CD4-positive, alpha-beta T cell treated with Interleukin-1 beta for 1 hour (primary cell): ENCODE results near the gene APOL1.
"Not testable (repeated sequence)": the region's sequence is repeated elsewhere in the genome, so short reads cannot be mapped to it uniquely, and the experiment has no call there.

ENCODE experiments used
- DNase-seq, 2 donors: peaks; one replicate each; pipeline ENCODE4 v3.0.0-alpha.2; 2020 to 2022

APOL1 gene

GRCh38 chr22:36225333-36225922 lies 27.5 kb upstream of the APOL1 start:
- DNase-seq = no peak

DNA sequence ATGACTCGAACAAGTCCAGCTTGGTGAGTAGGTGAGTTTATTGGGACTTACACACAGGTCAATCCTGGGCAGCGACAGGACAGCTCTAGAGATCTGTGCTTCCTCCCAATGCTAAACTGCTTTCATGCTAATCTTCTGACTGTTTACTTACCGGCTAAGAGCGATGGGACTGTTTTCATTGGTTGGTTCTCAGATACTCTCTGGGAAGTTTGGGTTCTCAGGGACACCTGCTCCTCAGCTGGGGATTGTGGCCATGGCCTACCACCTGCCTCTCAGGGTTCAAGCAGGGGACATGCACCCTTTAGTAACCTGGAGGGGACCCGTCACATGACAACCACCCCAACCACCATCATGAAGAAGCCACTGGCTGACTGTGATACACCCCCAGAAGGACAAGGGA lies 26.7 kb upstream of the APOL1 start:
- no peak for DNase-seq

DNA sequence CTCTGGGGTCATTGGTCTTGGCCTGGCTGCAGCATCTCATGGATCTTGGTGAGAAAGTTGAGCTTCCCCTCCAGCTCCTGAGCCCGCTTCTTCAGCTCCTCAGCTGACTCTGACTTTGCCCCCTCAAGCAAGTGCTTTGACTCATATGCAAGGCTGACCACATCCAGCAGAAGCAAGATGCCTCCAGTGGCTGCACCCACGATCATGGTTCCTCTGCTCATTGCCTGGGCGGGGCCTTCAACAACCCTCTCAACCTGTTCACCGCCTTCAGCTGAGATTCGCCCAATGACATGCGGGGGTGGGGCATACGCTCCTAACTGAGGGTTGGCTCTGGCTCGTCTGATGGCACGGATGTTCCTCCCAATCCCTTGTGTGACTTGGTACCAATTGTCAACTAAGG lies 25.5 kb upstream of the APOL1 start:
- DNase-seq = no peak

GRCh38 chr22:36227806-36228205 lies 25.1 kb upstream of the APOL1 start:
- no peak for DNase-seq

- DNase-seq = not testable (repeated sequence)
These were observed 24.6 kb upstream of the APOL1 start for GRCh38 chr22:36228369-36228768.

- DNase-seq = no peak
These were observed 24.0 kb upstream of the APOL1 start for GRCh38 chr22:36228944-36229343.

DNA sequence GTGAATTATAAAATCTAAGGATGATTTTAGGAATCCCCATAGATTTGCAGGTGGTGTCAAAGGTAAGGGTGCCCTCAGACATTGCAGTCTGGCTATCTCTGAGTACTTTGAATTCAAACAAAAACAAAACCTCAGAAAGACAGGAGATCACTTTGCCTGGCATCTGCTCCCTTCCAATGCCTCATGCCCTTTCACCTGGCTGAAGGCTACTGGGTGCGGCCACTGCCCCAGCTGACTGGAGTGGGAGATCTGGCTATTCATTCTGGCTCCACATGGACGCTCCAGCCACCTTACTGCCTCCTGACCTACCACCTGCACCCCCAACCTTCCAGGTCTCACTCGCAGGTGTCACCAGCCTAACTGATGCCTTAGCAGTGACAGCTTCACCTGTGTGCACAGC lies 23.3 kb upstream of the APOL1 start:
- not testable (repeated sequence) for DNase-seq

GRCh38 chr22:36231051-36231450 lies 21.9 kb upstream of the APOL1 start:
- DNase-seq = not testable (repeated sequence)

- no peak for DNase-seq
These were observed 20.1 kb upstream of the APOL1 start for GRCh38 chr22:36232715-36233401.

DNA sequence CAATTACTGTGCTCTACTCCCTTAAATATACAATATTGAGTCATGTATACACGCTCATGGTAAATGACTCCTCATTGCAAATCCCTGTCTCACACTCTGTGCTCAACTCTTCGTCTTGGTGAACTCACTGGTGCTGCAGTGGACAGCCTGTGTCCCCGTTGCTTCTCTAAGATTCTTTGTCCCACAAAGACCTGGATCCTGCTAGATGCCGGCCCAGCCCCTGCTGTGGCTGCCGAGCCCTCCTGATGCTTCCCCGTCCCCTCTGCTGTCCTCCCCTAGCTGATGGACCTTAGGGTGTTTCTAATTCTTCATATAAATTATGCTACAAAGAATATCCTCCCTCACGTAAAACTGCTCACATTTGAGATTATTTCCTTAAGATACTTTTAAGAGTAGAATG lies 19.1 kb upstream of the APOL1 start:
- no peak for DNase-seq

DNA sequence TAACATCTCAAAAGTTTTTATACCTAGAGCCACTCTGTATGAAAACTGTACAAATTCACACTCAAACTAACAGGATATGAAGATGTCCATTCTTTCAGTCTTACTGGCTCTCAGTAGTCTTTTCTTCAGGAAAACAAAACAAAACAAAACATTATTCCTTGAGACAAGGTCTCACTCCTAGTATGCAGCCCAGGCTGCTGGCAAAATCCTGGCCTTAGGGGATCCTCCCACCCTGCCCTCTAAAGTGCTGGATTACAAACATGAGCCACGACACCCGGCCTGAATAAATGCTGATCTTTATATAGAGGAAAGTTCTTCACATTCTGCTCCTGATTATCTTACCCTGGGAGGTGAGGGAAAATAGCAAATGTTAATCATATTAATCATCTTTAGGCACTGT lies 18.7 kb upstream of the APOL1 start:
- DNase-seq = no peak

DNA sequence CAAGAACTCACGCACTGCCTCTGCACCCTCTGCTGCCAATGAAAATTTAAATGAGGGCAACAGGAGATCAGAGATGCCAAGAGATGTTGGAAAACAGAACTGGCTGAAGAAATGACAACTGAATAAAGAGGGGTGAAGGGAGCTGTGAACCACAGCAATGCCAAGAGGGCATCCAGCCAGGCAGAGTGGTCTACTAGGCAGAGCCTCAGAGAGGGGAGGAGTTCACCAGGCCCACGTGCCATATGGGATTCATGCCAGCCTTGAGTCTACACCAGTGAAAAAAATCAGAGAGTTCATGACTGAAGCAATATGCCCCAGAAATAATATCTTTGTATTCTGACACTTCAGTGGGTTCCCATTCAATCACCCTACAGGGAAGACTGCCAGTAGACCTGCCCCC lies 18.0 kb upstream of the APOL1 start:
- no peak for DNase-seq

DNA sequence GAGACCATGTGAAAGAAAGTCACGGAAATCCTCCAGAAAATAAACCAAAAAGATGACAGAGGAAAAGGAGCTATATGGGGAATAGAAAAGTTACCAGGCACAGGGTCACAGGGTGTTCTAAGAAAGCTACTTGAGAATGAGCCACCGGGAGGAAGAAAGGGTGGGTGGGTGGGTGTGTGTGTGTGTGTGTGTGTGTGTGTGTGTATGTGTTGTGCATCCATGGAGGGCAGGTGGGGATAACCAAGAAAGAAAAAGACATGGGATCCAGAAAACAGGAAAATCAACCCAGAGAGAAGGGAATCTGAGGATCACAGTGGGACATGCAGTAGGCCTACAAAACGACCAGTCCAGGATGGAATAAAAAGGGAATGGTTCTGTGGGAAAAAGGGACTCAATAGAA lies 17.3 kb upstream of the APOL1 start:
- no peak for DNase-seq

DNA sequence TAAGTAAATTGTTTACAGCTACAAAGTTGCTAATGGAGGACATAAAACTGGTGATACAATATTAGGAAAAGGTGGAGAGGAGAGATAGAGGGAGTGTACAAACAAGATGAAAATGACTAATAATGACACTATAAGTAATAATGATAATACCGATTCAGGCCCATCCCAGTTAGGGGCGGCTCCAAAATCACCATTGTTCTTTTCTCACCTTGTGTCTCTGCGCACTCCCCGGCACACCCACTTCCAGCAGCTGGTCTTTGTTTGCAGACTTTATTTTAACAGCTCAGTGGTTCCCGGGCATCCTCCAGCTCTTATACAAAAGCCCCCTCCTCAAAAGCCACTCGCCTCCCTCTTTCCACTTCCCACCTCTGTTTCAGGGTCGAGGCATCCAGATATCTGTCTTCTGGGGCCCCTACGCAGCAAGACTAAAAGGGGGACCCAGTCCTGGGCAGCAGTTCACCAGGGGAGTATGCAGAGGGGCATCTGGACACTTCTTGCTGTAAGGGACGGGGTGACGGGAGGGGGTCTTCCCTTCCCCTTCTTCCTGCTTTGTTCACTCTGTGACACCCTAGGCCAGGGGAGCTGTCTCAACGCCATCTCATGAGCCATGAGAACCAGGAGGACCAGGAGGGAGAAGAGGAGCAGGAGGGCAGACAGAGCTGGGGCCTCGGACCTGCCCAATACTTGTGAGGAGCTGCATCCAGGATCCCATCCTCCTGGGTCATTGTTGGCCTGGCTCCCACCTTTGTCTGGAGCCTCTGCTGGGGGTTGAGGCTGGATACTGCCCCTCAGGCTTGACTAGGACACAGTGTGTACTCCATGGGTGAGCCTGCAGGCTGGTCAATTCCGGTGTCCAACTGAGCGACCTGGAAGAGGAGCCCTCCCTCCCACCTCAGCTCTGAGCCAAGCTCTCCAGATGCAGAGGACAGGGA lies 16.3 kb upstream of the APOL1 start:
- no peak for DNase-seq

- peak in 1 of 2 donors; percentile 31 for DNase-seq
These were observed 15.2 kb upstream of the APOL1 start for GRCh38 chr22:36237462-36238372.

GRCh38 chr22:36238373-36239149 lies 14.4 kb upstream of the APOL1 start:
- DNase-seq = peak in 1 of 2 donors; percentile 12

- DNase-seq = no peak
These were observed 13.9 kb upstream of the APOL1 start for GRCh38 chr22:36239150-36239400.

DNA sequence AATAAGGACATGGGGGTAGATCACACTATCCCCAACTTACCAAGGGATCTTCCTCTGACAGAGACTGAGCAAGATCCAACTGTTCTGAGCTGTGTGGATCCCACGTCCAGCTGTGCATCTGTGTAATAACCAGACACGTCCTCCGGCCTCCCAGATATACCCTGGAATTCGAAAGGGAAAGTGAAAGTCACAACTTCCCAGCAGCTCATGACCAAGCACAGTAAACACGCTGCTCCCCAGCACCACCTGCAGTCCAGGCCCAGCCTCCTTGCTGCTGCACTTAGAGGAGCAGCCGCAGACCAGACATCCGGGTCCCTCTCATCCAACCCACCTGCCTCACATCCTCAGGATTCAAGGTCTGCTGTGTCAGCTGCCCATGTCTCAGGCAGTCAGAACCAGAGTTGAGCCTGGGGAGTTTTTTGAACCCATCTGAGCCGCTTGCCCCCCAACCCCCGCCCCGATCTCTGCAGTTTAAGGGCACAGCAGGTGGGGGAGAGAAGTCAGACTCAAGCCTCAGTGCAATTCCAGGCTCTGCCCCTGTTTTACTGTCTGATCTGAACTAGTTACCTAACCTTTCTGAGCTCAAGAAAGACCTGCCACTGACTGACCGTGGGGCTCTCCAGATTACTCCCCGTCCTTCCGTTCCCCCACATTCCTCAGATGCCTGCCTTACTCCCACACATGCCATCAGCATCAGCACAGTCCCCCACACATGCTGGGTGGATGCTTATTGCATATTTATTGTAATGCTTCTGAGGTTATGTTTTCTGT lies 13.3 kb upstream of the APOL1 start, which contains the start of gene APOL2:
Gene APOL2, minus strand, starts transcription at position 127 of the 771 bp plus-strand sequence. CDS start 6,365 bp downstream, outside the sequence.
- DNase-seq = peak; percentile 86 to 89

DNA sequence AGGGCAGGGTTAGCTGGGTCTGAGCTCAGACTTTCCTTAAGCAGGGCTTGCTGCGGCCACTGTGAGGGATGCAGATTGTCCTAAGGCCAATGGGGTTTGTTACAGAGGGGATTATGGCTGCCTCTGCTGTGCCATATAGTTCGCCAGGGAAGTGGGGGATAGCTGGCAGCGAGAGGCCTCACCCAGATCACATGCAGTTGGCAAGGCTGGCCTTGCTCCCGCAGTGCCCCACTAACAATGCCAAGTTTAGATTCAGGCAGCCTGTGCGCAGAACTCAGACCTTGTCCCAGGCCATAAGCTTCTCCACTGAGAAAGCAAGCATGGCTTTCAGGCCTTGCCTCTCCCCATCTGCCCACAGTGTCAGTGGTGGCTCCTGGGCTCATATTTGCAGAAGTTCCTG lies 8.9 kb upstream of the APOL1 start:
- DNase-seq = no peak

GRCh38 chr22:36244522-36245391 lies 8.2 kb upstream of the APOL1 start:
- no peak for DNase-seq
